CD14-positive monocyte (primary cell): ENCODE measurements around the gene GTF3C6. TPM values are rescaled to one million over a fixed set of nuclear protein-coding genes. Genes with fewer than 3 reads are reported as not detected.

ENCODE experiments used
- DNase-seq, 3 donors: peaks; one replicate each; pipeline ENCODE4 v3.0.0-alpha.2; 2011 to 2022
- H2AFZ ChIP-seq: 2 replicates; pipeline ENCODE4 v1.6.0; 2012; ENCODE audit warnings: mild to moderate bottlenecking, low read depth, low read length, inconsistent platforms; ENCODE audit not compliant: insufficient read depth, poor library complexity, severe bottlenecking
- H3K27ac ChIP-seq, 2 donors: 1 replicate in 1 of 2; 2 replicates in 1 of 2; pipeline ENCODE4 v1.5.1; 2012 to 2013; ENCODE audit warnings: low read length in 2 of 2, control low read depth in 1 of 2, inconsistent platforms in 1 of 2, low read depth in 1 of 2, mild to moderate bottlenecking in 1 of 2
- H3K27me3 ChIP-seq, 2 donors: one replicate each; pipeline versions ENCODE4 v1.6.0 to v1.6.1; 2011 to 2013; ENCODE audit warnings: low read length in 2 of 2; ENCODE audit not compliant: control insufficient read depth in 2 of 2, insufficient read depth in 2 of 2
- H3K36me3 ChIP-seq, 2 donors: replicated peaks in 1 of 2; 1 replicate in 1 of 2; 2 replicates in 1 of 2; pipeline versions ENCODE4 v1.5.1 to v1.6.1; 2012 to 2013; ENCODE audit warnings: low read length in 2 of 2, control low read depth in 1 of 2, inconsistent platforms in 1 of 2, mild to moderate bottlenecking in 1 of 2; ENCODE audit not compliant: insufficient read depth in 2 of 2, control insufficient read depth in 1 of 2
- H3K4me1 ChIP-seq, 2 donors: 1 replicate in 1 of 2; 2 replicates in 1 of 2; pipeline versions ENCODE4 v1.5.1 to v1.6.1; 2012 to 2013; ENCODE audit warnings: low read length in 2 of 2, control low read depth in 1 of 2, inconsistent platforms in 1 of 2, mild to moderate bottlenecking in 1 of 2, moderate library complexity in 1 of 2; ENCODE audit not compliant: insufficient read depth in 2 of 2, control insufficient read depth in 1 of 2
- H3K4me2 ChIP-seq: replicated peaks from 2 replicates; pipeline ENCODE3; 2012; ENCODE audit warnings: low read length, moderate library complexity, mild to moderate bottlenecking; ENCODE audit not compliant: poor library complexity, severe bottlenecking; ENCODE audit errors: extremely low read depth
- H3K4me3 ChIP-seq, 3 experiments: fragments of 200-600 bp in 1 of 3; sonication (generic) in 1 of 3; replicated peaks in 1 of 3; 1 replicate in 2 of 3; 2 replicates in 1 of 3; pipeline ENCODE4 v1.5.1; 2011 to 2013; ENCODE audit warnings: low read length in 3 of 3, mild to moderate bottlenecking in 3 of 3, control low read depth in 2 of 3, low read depth in 2 of 3, inconsistent platforms in 1 of 3, moderate library complexity in 1 of 3
- H3K79me2 ChIP-seq: 2 replicates; pipeline ENCODE4 v1.6.0; 2012; ENCODE audit warnings: mild to moderate bottlenecking, control low read depth, inconsistent platforms, low read length, moderate library complexity; ENCODE audit not compliant: insufficient read depth
- H3K9ac ChIP-seq: 2 replicates; pipeline ENCODE4 v1.6.0; 2017; ENCODE audit warnings: low read length, mild to moderate bottlenecking; ENCODE audit not compliant: insufficient read depth, poor library complexity, severe bottlenecking
- H3K9me3 ChIP-seq, 2 donors: replicated peaks in 1 of 2; 1 replicate in 1 of 2; 2 replicates in 1 of 2; pipeline versions ENCODE4 v1.5.1 to v1.6.1; 2012 to 2013; ENCODE audit warnings: low read length in 2 of 2, control low read depth in 1 of 2; ENCODE audit not compliant: control insufficient read depth in 1 of 2, insufficient read depth in 1 of 2
- H4K20me1 ChIP-seq: 2 replicates; pipeline ENCODE4 v1.6.0; 2012; ENCODE audit warnings: mild to moderate bottlenecking, low read length, control low read depth, moderate library complexity; ENCODE audit not compliant: insufficient read depth
- H3K27ac Mint-ChIP-seq, 7 donors: one replicate each; pipeline ENCODE4 v1.8.0; 2020; ENCODE audit warnings: mild to moderate bottlenecking in 7 of 7, mixed read lengths in 7 of 7, moderate library complexity in 6 of 7, inconsistent platforms in 2 of 7
- H3K27me3 Mint-ChIP-seq, 3 donors: one replicate each; pipeline ENCODE4 v1.8.0; 2021 to 2022; ENCODE audit warnings: low read depth in 3 of 3, mild to moderate bottlenecking in 3 of 3, mixed read lengths in 3 of 3, moderate library complexity in 3 of 3, inconsistent platforms in 1 of 3
- H3K36me3 Mint-ChIP-seq, 2 donors: one replicate each; pipeline ENCODE4 v1.8.0; 2020; ENCODE audit warnings: mixed read lengths in 2 of 2, inconsistent platforms in 1 of 2, mild to moderate bottlenecking in 1 of 2
- H3K4me1 Mint-ChIP-seq: one replicate; pipeline ENCODE4 v1.8.0; 2020; ENCODE audit warnings: mild to moderate bottlenecking, mixed read lengths
- H3K4me3 Mint-ChIP-seq, 2 donors: one replicate each; pipeline ENCODE4 v1.8.0; 2020; ENCODE audit warnings: mild to moderate bottlenecking in 2 of 2, mixed read lengths in 2 of 2, moderate library complexity in 1 of 2
- H3K9me3 Mint-ChIP-seq, 7 donors: one replicate each; pipeline ENCODE4 v1.8.0; 2020 to 2022; ENCODE audit warnings: mixed read lengths in 7 of 7, mild to moderate bottlenecking in 6 of 7, moderate library complexity in 6 of 7, inconsistent platforms in 2 of 7
- WGBS: methylation state at CpG from one replicate; pipeline ENCODE4 v1.1.5; 2013; ENCODE audit warnings: missing lambda C conversion rate; ENCODE audit not compliant: insufficient coverage; 5-methylcytosine and 5-hydroxymethylcytosine counted together
- intact Hi-C, 2 donors: fragments of 100-400 bp; cut with micrococcal nuclease; formaldehyde crosslinking; loops; one replicate each; pipeline versions ENCODE4 v1.15.0 to v1.15.1; 2023
- polyA plus RNA-seq, 3 donors: library from polyadenylated mRNA; depleted of rRNA in 1 of 3; unstranded in 2 of 3; stranded (reverse) in 1 of 3; fragments of 300-500 nt in 2 of 3; fragments of >200 nt in 1 of 3; fragmentation: Illumina TruSeq in 2 of 3; gene quantifications; 1 replicate in 2 of 3; 2 replicates in 1 of 3; pipeline ENCODE4 v1.2.3, GENCODE V29; 2012 to 2021
- TF ChIP-seq, protein P1 (sequence below): fragments of 200-600 bp; IDR thresholded peaks from one replicate; pipeline ENCODE4 v1.8.0; 2022; ENCODE audit warnings: antibody characterized with exemption, mild to moderate bottlenecking

The GTF3C6 gene
- polyA plus RNA-seq, 3 donors, result 15.1 to 93.9 (median 91.1) TPM

DNA sequence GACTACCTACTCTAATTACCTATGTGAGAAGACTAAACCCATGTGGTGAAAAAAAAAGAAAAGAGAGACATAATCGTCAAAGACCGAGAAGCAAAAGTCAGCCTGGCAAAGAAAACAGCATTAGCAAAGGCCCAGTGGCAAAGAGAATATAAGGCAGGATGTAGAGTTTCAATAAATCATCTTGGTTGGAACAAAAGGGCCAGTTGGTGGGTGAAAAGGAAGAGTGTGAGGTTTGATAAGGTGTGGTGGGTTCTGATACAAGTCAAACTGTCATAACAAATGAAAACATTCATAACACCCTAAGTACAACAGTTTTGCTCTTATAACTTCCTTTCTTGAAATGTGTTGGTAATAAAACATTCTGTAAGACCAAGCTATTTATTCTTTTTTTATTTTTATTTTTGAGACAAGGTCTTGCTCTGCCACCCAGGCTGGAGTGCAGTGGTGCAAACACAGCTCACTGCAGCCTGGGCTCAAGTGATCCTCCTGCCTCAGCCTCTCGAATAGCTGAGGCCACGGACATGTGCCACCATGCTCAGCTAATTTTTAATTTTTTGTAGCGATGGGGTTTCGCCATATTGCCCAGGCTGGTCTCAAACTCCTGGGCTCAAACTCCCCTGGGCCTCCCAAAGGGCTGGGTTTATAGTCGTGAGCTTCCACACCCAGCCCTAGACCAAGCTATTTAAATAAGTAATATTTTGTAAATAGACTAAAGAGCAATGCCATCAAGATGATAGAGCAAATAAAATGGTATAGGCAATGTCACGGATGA, 18.9 kb upstream of the GTF3C6 start:
- Histone ChIP-seq H2AFZ (peak overlapping the region; percentile 48), H3K36me3 (no peaks in the 10 kb centered on the region), H3K27me3 (no peaks in the 10 kb centered on the region), H3K4me2 (no peak overlapping the region), H3K9ac (no peak overlapping the region), H3K4me3 (no peak overlapping the region), H3K27ac (no peak overlapping the region), H3K79me2 (no peaks in the 10 kb centered on the region), H3K9me3 (no peaks in the 10 kb centered on the region), H3K4me1 (peaks cover 9 to 10% of the 10 kb centered on the region in 2 donors), H4K20me1 (no peaks in the 10 kb centered on the region)
- no peak for DNase-seq
- peak overlapping the region in 1 of 7 donors; percentile 54 for H3K27ac Mint-ChIP-seq
- peaks cover 13% of the 10 kb centered on the region for H3K4me1 Mint-ChIP-seq
- TF ChIP-seq, protein P1, sequence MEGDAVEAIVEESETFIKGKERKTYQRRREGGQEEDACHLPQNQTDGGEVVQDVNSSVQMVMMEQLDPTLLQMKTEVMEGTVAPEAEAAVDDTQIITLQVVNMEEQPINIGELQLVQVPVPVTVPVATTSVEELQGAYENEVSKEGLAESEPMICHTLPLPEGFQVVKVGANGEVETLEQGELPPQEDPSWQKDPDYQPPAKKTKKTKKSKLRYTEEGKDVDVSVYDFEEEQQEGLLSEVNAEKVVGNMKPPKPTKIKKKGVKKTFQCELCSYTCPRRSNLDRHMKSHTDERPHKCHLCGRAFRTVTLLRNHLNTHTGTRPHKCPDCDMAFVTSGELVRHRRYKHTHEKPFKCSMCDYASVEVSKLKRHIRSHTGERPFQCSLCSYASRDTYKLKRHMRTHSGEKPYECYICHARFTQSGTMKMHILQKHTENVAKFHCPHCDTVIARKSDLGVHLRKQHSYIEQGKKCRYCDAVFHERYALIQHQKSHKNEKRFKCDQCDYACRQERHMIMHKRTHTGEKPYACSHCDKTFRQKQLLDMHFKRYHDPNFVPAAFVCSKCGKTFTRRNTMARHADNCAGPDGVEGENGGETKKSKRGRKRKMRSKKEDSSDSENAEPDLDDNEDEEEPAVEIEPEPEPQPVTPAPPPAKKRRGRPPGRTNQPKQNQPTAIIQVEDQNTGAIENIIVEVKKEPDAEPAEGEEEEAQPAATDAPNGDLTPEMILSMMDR, result no peak
- 25% methylated on average over 4 of the region's 8 CpGs for WGBS
- no peaks in the 10 kb centered on the region for H3K36me3 Mint-ChIP-seq
- intact Hi-C loops, result loop anchor here (5.0 to 10.0 kb wide), 2 partner anchors 62 to 415 kb away; no protein-coding TSS in a partner anchor
- H3K4me3 Mint-ChIP-seq, result no peak overlapping the region
- H3K9me3 Mint-ChIP-seq, result peaks cover 0 to 2% (median 0%) of the 10 kb centered on the region in 7 donors
- H3K27me3 Mint-ChIP-seq, result peaks cover 0 to 5% (median 0%) of the 10 kb centered on the region in 3 donors

DNA sequence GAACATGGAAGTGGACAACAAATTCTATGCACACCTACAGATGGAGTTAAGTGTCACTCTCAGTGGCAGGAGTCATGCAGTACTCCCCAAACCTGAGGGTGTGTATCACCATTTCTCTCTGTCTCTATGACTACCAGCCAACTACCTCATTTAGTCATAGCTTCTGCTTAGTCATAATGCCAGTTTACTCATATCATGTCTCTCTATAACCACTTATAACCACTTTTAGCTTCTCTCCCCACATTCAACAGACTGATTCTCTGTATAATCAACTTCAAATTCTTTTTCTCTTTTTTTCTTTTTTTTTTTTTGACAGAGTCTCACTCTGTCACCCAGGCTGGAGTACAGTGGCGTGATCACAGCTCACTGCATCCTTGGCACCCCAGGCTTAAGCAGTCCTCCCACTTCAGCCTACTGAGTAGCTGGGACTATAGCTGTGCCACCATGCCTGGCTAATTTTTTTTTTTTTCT, 13.8 kb upstream of the GTF3C6 start:
- Histone ChIP-seq H3K4me2 (no peak overlapping the region), H3K27ac (peak overlapping the region; percentile 85 to 86), H3K27me3 (no peaks in the 10 kb centered on the region), H3K9ac (peak overlapping the region; percentile 40), H3K4me1 (peaks cover 13 to 17% of the 10 kb centered on the region in 2 donors), H3K79me2 (no peaks in the 10 kb centered on the region), H4K20me1 (no peaks in the 10 kb centered on the region), H3K36me3 (no peaks in the 10 kb centered on the region), H3K9me3 (no peaks in the 10 kb centered on the region), H3K4me3 (no peak overlapping the region), H2AFZ (no peak overlapping the region)
- Mint-ChIP-seq H3K4me3 (peak overlapping the region in 1 of 2 donors; percentile 15), H3K36me3 (no peaks in the 10 kb centered on the region), H3K27ac (peak overlapping the region; percentile 86 to 98 (median 94)), H3K9me3 (no peaks in the 10 kb centered on the region), H3K27me3 (peaks cover 0 to 2% (median 0%) of the 10 kb centered on the region in 3 donors), H3K4me1 (peaks cover 13% of the 10 kb centered on the region)
- TF ChIP-seq, protein P1, result no peak
- intact Hi-C loops, result loop anchor here (5.0 to 10.0 kb wide), 2 partner anchors 67 to 420 kb away; no protein-coding TSS in a partner anchor
- peak; percentile 91 to 99 (median 98) for DNase-seq
- 20% methylated on average over 1 of the region's 1 CpG for WGBS
